K562 (cell line): Measurements from ENCODE around the gene DNAJC8. TPM values are rescaled to one million over a fixed set of nuclear protein-coding genes. Genes with fewer than 3 reads are reported as not detected.

Source experiments
- ARID2 ChIP-seq: fragments of 450-650 bp; IDR thresholded peaks from 2 replicates; pipeline ENCODE4 v1.6.1; 2017; ENCODE audit warnings: antibody characterized with exemption, mild to moderate bottlenecking
- DACH1 ChIP-seq: fragments of 450-650 bp; IDR thresholded peaks from 2 replicates; pipeline ENCODE4 v1.6.1; 2018; ENCODE audit not compliant: partially characterized antibody
- EGR1 ChIP-seq: fragments of 450-650 bp; conservative IDR thresholded peaks from 2 replicates; pipeline ENCODE4 v1.6.1; 2017; ENCODE audit warnings: mild to moderate bottlenecking
- HDAC3 ChIP-seq: fragments of 450-650 bp; IDR thresholded peaks from 2 replicates; pipeline ENCODE4 v1.6.1; 2018; ENCODE audit warnings: borderline replicate concordance, mild to moderate bottlenecking, moderate library complexity; ENCODE audit not compliant: partially characterized antibody
- KDM1A ChIP-seq, 2 experiments: fragments of 450-650 bp; IDR thresholded peaks; 2 replicates each; pipeline ENCODE4 v1.6.1; 2016; ENCODE audit warnings: mild to moderate bottlenecking in 2 of 2
- MEF2D ChIP-seq: conservative IDR thresholded peaks from 2 replicates; pipeline ENCODE4 v1.6.1; 2016; ENCODE audit warnings: low read depth, missing genetic modification characterization, missing compliant biosample characterization
- PHB ChIP-seq: fragments of 250-450 bp; sonication (Bioruptor Pico); IDR thresholded peaks from 2 replicates; pipeline ENCODE4 v1.5.0; 2021
- SAFB ChIP-seq: fragments of 200-400 bp; formaldehyde crosslinking; IDR thresholded peaks from 2 replicates; pipeline ENCODE4 v1.6.1; 2017; ENCODE audit warnings: low read depth, low read length, borderline replicate concordance
- TRIM28 ChIP-seq: fragments of 450-650 bp; IDR thresholded peaks from 2 replicates; pipeline ENCODE4 v1.6.1; 2017
- ZFX ChIP-seq: sonication (generic); formaldehyde crosslinking; IDR thresholded peaks from 2 replicates; pipeline ENCODE4 v1.8.0; 2022; ENCODE audit warnings: mild to moderate bottlenecking, missing genetic modification reagents, moderate library complexity
- ZNF668 ChIP-seq: fragments of 250-450 bp; sonication (Bioruptor Pico); IDR thresholded peaks from 2 replicates; pipeline ENCODE4 v1.8.0; 2022; ENCODE audit warnings: mild to moderate bottlenecking, inconsistent platforms
- polyA plus RNA-seq, 8 experiments: library from polyadenylated mRNA; depleted of rRNA in 4 of 8; stranded (reverse) in 5 of 8; unstranded in 3 of 8; fragments of >200 nt; fragmentation: Nextera tagmentation in 2 of 8; fragmentation: Illumina TruSeq in 1 of 8; extraction: Ambion mirVana in 2 of 8; extraction: Trizol in 1 of 8; gene quantifications; 2 replicates each; pipeline versions ENCODE4 v1.2.1 to v1.2.3, GENCODE V29; 2011 to 2014; ENCODE audit warnings: inconsistent platforms in 1 of 8, missing spikeins in 1 of 8
- total RNA-seq, 7 experiments: library from RNA; depleted of rRNA in 6 of 7; stranded (reverse); fragments of >200 nt in 6 of 7; fragmentation: Illumina TruSeq in 2 of 7; extraction: Trizol in 2 of 7; gene quantifications; 2 replicates each; pipeline versions ENCODE4 v1.2.1 to v1.2.3, GENCODE V29; 2011 to 2021; ENCODE audit warnings: low replicate concordance in 1 of 7
- TF ChIP-seq, protein P1 (sequence below), 2 experiments: fragments of 250-450 bp in 1 of 2; fragments of 450-650 bp in 1 of 2; sonication (Bioruptor Pico) in 1 of 2; IDR thresholded peaks; 2 replicates each; pipeline versions ENCODE4 v1.6.1 to v1.8.0; 2016 to 2021; ENCODE audit warnings: mild to moderate bottlenecking in 2 of 2, moderate library complexity in 2 of 2, missing compliant biosample characterization in 1 of 2, missing genetic modification characterization in 1 of 2
- TF ChIP-seq, protein P2 (sequence below): fragments of 450-650 bp; IDR thresholded peaks from 2 replicates; pipeline ENCODE4 v1.6.1; 2016; ENCODE audit warnings: antibody characterized with exemption
- TF ChIP-seq, protein P3 (sequence below), 2 experiments: IDR thresholded peaks; 2 replicates each; pipeline ENCODE4 v1.6.1; 2012; ENCODE audit warnings: improper control_type of control experiment in 2 of 2, low read depth in 2 of 2, low read length in 2 of 2, borderline replicate concordance in 1 of 2

Gene DNAJC8
- total and polyA plus RNA-seq, 9 of the 15 experiments (the other 6 are each of a cell fraction or from before 2014, with no cell fraction given): 143 to 508 (median 209) TPM

DNA sequence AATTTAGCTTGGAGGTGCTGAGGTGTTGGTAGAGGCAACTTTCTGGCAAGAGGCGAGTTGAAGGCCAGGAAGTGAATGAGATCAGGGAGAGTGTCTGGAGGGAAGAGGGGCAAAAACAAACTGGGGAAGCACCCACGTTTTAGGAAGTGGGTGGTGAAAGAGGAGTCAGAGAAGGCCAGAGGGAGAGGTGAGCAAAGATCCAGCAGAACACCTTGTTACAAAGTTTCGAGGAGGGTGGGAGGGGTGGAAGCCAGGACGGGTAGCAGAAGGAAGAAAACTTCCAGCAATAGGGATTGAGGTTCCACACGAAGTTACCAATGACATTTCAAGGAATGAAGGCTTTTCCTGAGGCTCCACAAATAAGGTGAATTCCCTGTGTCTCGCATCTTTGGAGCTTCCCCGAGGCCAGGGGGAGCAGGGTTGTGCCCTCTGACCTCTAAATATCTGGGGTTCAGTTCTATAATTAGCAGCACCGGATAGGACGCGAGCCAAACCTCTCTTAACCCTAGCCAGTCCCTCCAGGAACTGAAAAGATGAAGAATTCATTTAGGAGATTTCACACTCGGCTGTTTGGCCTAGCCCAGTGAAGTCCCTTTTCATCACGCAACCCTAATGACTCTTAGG, 25.9 kb upstream of the DNAJC8 start (continued):
- TF ChIP-seq ZFX (CRISPR knock-in tag) (peak; percentile 95), EGR1 (peak; percentile 60), HDAC3 (peak; percentile 46), SAFB (no peak), ARID2 (no peak; the same call in 1 of the 2 replicates), PHB (CRISPR knock-in tag) (peak; percentile 76; the same call in 1 of the 2 replicates), TRIM28 (no peak), ZNF668 (no peak), MEF2D (tag) (peak; percentile 91), KDM1A (IDR thresholded peaks at IDR 0.05) (no peak), DACH1 (no peak)
- TF ChIP-seq, protein P1, sequence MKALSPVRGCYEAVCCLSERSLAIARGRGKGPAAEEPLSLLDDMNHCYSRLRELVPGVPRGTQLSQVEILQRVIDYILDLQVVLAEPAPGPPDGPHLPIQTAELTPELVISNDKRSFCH (CRISPR knock-in tag; IDR thresholded peaks at IDR 0.05): no peak
- TF ChIP-seq, protein P1 (tag; IDR thresholded peaks at IDR 0.05): peak; percentile 74; the same call in 1 of the 2 replicates
- TF ChIP-seq, protein P2, sequence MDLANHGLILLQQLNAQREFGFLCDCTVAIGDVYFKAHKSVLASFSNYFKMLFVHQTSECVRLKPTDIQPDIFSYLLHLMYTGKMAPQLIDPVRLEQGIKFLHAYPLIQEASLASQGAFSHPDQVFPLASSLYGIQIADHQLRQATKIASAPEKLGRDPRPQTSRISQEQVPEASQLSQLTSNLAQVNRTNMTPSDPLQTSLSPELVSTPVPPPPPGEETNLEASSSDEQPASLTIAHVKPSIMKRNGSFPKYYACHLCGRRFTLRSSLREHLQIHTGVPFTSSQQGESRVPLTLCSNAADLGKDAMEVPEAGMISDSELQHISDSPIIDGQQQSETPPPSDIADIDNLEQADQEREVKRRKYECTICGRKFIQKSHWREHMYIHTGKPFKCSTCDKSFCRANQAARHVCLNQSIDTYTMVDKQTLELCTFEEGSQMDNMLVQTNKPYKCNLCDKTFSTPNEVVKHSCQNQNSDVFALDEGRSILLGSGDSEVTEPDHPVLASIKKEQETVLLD: no peak
- TF ChIP-seq, protein P3, sequence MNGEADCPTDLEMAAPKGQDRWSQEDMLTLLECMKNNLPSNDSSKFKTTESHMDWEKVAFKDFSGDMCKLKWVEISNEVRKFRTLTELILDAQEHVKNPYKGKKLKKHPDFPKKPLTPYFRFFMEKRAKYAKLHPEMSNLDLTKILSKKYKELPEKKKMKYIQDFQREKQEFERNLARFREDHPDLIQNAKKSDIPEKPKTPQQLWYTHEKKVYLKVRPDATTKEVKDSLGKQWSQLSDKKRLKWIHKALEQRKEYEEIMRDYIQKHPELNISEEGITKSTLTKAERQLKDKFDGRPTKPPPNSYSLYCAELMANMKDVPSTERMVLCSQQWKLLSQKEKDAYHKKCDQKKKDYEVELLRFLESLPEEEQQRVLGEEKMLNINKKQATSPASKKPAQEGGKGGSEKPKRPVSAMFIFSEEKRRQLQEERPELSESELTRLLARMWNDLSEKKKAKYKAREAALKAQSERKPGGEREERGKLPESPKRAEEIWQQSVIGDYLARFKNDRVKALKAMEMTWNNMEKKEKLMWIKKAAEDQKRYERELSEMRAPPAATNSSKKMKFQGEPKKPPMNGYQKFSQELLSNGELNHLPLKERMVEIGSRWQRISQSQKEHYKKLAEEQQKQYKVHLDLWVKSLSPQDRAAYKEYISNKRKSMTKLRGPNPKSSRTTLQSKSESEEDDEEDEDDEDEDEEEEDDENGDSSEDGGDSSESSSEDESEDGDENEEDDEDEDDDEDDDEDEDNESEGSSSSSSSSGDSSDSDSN (IDR thresholded peaks at IDR 0.05; ENCODE audit: borderline replicate concordance in 1 of 2, low read depth in 2 of 2, low read length in 2 of 2): no peak
